HG03342 (cell line): Measurements from ENCODE around the gene LYPD8.

ENCODE experiments used
- ATAC-seq: cut with Tn5 transposase; IDR thresholded peaks from one replicate; pipeline ENCODE4 v1.9.1; 2021; ENCODE audit warnings: mild to moderate bottlenecking, moderate library complexity; ENCODE audit not compliant: unreplicated experiment

Gene LYPD8

DNA sequence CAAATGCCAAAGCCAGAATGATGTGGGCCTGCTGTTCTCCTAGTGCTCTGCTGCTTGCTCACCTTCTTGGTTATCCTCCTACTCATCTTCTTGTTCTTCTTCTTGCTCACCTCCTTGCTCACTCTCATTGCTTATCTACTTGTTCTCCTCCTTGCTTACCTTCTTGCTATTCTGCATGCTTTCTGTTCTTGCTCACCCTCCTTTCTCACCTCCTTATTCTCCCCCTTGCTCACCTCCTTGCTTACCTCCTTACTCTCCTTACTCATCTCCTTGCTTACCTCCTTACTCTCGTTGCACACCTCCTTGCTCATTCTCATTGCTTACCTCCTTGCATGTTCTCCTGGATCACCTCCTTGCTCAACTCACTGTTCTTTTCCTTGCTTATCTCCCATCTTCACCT lies 52.8 kb downstream of the LYPD8 start, which contains the start of gene OR14I1:
Gene OR14I1 (minus strand): TSS at position 53 of the 400 bp plus-strand sequence.
- no peak for ATAC-seq

GRCh38 chr1:248699099-248699498 lies 56.5 kb downstream of the LYPD8 start:
- ATAC-seq, result no peak

- ATAC-seq, result no peak
Observed at GRCh38 chr1:248697907-248698306, 57.7 kb downstream of the LYPD8 start.

DNA sequence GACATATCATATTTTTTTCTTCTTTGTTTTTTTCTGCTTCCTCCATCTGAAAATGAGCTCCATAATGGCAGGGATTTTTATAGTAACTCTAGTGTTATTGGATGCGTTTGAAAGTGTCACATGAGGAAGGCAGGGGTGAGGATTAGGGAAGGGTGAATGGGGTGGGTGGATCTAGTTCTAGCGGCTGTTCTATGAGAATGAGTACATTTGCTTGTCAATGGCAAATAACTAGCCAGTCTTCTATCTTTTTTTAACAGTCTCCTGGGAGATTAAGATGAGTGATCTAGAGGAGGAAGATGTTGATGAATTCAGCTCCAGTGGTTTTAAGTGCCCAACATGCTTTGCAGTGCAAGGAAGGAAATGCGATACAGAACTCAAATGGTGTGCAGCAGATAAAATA lies 58.8 kb downstream of the LYPD8 start:
- no peak for ATAC-seq

DNA sequence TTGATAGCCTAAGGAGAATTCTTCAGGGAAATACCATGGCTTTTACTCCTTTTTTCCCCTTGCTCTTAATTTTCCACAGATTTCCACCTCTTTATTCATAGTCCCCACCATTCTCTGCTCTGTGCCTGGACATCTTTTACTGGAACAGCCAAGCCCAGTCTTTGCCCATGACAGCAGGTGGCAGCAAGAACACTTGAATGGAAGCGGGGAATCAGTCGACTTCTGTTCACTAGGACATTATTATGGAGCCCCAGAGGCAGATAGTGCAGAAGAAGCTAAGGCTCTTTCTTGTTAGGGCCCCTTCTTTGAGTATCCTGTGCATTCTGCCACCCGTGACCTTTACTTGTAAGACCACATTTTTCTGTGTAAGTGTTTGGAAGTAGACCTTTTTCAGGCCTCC lies 59.3 kb downstream of the LYPD8 start:
- no peak for ATAC-seq

DNA sequence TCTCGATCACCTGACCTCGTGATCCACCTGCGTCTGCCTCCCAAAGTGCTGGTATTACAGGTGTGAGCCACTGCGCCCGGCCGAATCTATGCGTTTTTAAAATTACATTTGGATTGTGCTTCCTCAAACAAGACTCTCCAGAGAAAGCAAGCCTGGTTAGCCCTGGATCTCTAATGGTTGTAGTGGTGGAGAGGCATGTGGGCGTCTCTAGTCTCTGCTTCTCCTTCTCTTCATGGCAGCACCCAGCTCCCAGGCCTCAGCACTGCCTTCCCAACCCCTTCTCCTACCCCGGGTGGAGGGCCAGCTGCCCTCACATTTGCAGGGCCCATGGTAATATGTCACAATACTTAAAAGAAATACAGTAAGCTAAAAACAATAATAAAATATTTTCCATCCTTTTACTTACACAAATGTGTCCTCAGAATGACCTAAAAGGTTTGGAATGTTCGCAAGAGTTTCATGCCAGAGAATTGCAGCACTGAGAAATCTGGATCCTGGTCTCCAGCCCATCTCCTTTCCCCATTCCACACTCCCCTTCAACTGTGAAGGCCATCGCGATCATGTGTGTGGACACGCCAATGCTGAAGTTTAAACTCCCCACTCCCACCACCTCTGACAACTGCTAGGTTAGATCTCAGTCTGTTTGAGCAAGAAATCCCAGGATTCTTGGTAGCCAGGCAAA lies 60.0 kb downstream of the LYPD8 start:
- ATAC-seq, result no peak

GRCh38 chr1:248691567-248692155 lies 63.9 kb downstream of the LYPD8 start:
- ATAC-seq, result no peak
